ENCODE data around the gene ASB7. TPM values are rescaled to one million over a fixed set of nuclear protein-coding genes. Genes with fewer than 3 reads are reported as not detected.
A peak's percentile ranks its signal among the peaks of the same experiment; 100 is the strongest.
"Not testable (repeated sequence)": the region's sequence is repeated elsewhere in the genome, so short reads cannot be mapped to it uniquely, and the experiment has no call there.

Gene ASB7, protein sequence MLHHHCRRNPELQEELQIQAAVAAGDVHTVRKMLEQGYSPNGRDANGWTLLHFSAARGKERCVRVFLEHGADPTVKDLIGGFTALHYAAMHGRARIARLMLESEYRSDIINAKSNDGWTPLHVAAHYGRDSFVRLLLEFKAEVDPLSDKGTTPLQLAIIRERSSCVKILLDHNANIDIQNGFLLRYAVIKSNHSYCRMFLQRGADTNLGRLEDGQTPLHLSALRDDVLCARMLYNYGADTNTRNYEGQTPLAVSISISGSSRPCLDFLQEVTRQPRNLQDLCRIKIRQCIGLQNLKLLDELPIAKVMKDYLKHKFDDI
- polyA plus RNA-seq (2012; ENCODE audit: insufficient read depth, insufficient read length), result 6.2 TPM

DNA sequence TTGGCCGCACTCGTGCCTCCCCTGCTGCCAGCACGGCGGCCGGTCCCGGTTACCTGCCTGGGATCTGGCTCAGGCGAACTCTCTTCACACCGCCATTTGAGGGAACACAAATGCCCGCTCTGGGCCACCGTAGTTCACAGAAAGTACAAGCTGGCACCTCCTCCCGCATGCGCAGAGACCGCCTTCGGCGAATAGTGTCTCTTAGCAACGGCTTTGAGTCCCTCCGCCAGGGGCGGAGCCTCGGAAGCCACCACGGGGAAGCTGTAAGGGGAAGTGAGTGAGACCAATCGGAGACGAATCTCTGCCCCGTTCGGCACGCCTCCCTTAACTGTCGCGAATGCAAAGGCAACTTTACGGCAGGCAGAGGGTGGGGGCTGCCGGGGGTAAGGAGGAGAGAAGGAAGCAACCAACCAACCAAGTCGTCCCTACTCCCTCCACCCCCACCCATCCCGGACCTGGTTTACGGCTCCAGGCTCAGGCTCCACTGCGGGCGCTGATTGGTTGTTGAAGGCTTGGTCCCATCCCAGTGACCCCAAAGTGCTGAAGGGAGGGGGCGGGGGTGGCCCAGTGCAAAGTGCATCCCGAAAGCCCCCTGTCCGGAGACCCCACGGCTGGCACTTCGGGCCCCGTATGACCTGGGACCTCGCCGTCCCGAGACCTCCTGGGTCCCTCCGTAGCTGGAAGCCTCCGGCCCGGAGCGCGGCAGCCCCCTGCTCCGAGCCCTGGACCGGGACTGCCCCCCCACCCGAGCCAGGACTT, at the start of gene ASB7, which contains the start of gene LINS1:
ASB7 (plus strand) TSS at position 526 of the 759 bp plus-strand sequence. CDS start 9,628 bp downstream, outside the sequence.
LINS1 (minus strand) TSS at position 121 of the 759 bp plus-strand sequence. CDS start 21,342 bp downstream, outside the sequence.
- DNase-seq (ENCODE audit: low read depth, low spot score), result peak; percentile 100
- peak within 1 kb of the TSS; percentile 81 for H3K4me3 ChIP-seq (ENCODE audit: low read length)

DNA sequence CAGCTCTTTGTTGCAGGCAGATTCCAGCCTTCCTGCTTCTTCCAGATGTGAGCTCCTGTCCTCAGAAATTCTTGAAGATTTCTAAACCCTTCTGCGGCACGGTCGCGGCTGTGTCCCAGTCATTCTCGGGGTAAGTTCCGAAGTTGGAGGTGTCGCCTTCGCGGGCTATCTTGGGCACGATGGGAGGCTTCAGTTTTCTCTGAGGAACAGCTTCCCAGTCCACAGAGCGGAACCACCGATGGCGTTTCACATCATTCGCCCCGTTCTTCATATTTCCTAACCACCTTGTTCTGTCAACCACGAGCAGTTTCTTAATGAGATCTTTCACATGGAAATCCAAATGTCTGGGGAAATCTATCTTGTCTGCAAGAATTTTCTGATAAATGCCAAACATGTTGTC, 48.9 kb upstream of the ASB7 start:
- DNase-seq (ENCODE audit: low read depth, low spot score), result no peak
- no peak overlapping the region for H3K4me3 ChIP-seq (ENCODE audit: low read length)

DNA sequence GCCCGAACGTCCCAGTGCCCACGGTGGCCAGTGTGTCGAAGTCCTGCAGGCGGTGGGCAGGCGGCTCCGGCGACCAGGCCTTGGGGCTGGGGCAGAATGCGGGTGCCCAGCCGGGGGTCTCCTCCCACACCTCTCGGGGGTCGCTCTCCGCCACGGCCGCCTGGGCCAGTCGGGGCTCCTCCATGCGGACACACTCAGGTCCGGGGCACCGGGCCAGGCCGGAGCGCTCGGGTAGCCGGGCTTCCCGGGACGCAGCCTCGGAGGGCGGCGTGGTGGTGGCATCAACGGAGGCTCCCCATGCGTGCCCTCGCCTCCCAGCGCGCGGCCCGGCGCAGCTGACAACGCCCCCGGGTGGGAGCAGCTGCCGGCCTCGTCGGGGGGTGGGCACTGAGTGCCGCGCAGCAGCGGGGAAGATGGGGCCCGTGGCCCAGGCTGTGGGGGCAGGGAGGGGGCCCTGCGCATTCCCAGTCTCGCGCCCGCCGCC, 43.6 kb upstream of the ASB7 start:
- DNase-seq (ENCODE audit: low read depth, low spot score), result no peak

DNA sequence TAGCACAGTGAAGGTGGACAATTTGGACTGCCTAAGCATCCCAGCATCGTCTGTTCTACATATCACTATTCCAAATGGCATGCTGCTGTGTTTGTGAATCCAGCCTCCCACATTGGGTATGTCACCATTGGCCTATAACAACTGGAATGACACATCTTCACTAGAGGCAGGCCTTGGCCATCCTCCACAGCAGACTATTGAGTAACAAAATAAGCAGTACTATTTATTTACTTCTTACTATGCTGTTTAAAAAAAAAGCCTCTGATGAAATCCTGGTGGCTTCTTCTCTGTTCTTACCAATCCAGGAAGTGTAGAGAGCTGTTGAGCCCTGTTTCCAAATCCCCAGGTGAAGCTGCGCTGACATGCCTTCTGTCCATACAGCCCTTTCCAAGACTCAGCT, 43.1 kb upstream of the ASB7 start:
- H3K4me3 ChIP-seq (ENCODE audit: low read length), result no peak overlapping the region
- DNase-seq (ENCODE audit: low read depth, low spot score), result no peak

More for the DNA sequence above, 43.6 kb upstream of the ASB7 start:
- H3K4me3 ChIP-seq (ENCODE audit: low read length), result no peak overlapping the region

DNA sequence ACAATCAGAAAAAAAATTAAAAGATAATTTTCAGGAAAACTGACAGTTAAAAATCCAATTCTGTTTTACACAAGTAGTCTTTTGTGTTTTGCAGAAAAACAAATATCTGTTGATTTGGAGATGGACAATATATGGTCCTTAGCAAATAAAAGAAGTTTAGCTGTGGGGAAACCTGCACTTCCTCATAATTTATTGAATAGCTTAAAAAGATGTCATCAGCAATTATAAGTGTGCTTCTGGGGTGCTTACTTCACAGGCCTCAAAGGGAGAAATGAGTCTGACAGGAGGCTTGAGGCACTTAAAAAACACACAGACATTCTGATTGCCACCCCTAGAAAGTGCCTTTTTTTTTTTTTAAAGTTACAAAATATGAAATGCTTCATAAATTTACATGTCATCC, 42.1 kb upstream of the ASB7 start:
- DNase-seq (ENCODE audit: low read depth, low spot score), result no peak
- no peak overlapping the region for H3K4me3 ChIP-seq (ENCODE audit: low read length)

DNA sequence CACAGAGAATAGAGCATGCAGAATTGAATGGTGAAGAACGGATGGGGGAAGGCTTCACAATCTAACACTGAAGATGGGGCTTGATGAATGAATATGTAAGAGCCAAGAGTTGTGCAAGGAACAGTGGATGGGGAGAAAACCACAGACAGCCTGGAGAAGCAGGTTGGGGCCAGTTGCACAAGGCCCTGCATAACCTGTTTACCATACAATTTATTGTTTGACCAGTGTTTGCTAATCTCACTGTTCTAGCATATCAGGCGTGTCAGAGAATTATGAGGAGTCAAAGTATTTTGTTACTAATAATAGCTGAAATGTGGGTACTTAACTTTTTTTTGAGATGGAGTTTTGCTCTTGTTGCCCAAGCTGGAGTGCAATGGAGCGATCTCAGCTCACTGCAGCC, 36.8 kb upstream of the ASB7 start:
- no peak overlapping the region for H3K4me3 ChIP-seq (ENCODE audit: low read length)
- DNase-seq (ENCODE audit: low read depth, low spot score), result no peak

DNA sequence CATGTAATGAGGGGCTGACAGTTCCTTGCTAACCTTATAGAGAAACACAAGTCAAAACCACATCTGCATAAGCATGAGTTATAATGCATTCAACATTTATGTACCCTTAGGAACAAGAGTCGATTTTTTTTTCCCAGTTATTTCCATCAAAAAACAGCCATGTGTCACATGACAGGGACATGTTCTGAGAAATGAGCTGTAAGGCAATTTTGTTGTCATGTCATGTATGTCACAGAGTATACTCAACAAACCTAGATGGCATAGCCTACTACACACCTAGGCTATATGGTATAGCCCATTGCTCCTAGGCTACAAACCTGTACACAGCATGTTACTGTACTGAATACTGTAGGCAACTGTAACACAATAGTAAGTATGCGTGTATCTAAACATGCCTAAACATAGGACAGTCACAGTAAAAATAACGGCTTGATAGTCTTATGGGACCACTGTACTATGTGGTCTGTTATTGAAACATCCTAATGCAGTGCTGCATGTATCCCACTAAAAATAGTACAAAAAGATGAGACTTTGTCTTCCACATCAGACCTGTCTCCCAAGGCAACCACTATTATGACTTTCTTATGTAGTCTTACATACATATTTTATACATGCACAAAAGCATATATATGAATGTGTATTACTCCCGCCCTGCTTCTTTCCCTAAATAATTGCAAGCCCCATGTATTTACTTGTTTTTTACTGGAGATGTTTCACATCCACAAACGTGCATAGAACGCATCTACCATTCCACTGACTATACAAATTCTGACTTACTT, 35.4 kb upstream of the ASB7 start:
- no peak overlapping the region for H3K4me3 ChIP-seq (ENCODE audit: low read length)
- no peak for DNase-seq (ENCODE audit: low read depth, low spot score)

DNA sequence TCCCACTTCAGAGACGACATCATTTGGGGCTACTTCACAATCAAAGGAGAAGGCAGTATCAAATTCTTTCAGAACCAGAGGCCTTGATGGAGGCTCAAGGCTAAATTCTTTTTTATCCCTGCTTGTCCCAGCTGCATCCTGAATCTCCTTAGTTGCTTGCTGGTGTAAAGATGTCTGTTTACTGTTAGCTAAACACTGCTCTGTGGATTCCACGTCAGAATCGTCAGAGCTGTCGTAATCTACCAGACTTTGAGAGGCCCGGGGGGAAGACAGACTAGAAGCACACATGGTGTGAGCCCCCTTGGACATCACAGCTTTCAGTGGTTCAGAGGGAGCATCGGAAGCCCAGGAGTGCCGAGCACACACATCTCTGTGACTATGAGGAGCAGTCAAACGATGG, 33.0 kb upstream of the ASB7 start:
- no peak for DNase-seq (ENCODE audit: low read depth, low spot score)

DNA sequence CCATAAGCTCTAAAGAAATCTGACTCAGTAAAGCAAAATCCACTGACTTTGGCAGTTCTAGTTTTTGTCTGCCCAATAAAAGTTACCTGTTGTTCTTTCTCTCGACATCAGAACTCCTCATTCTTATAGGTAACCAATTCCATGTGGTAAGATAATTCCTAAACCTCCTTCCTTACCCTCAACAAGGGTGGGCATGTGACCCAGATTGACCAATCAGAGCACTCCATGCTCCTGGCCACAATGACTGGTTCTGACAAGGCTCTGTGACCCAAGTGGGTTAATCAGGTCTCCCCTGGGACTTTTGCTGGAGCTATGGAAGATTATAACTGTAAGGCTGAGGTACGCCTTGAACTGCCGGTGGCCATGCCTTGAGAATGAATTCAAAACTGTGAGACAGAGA, 32.1 kb upstream of the ASB7 start:
- no peak overlapping the region for H3K4me3 ChIP-seq (ENCODE audit: low read length)
- no peak for DNase-seq (ENCODE audit: low read depth, low spot score)

More for the DNA sequence above, 33.0 kb upstream of the ASB7 start:
- H3K4me3 ChIP-seq (ENCODE audit: low read length), result no peak overlapping the region

DNA sequence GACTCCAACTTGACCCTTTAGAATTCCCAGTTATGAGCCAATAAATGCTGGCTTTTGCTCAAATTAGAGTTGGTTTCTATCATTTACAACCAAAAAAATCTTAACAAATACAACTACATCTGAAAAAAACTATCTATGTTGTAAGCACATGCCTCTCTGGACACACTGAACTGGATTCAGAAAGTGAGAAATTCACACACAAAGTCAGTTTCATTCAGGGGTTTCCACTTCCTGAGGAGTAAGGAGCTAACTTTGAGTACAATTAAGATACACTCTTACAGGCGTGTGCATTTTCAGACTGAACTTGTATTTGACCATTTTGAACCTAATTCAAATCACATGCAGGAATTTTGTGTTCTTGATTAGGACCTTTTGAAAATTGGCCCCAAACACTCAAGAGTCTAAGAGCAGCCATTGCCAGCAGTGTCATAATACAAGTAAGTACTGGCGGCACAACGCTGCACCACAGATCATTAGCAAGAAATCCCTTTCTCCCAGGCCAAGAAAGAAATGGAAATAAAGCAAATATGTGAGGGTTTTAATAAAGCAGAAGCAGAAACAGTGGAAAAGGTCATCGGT, 31.6 kb upstream of the ASB7 start:
- no peak for DNase-seq (ENCODE audit: low read depth, low spot score)
- H3K4me3 ChIP-seq (ENCODE audit: low read length), result no peak overlapping the region

DNA sequence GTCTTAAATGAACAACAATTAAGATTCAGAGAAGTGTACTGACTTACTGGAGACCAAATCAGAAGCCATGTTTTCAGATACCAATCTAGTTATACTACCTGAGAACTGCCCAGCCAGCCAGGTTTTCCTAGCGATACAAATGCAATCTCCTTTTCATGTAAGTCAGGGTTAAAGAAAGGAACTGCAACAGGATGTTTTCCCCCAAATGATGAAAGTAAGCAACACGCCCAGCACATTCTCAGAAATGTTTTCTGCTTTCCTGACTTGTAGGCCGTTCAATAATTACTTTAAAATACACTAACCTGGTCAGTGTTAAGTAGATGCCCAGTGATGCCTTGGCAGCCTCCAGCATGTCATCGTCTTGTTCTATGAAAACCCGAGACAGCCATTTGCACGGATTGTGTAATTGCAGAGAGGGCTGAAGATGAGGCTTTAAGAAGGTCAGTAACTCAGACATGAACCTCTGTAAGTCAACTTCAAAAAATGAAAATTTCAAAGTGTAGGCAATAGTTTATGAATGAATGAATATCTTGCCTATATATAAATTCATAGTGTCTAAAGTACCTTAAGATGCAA, 30.7 kb upstream of the ASB7 start:
- no peak for DNase-seq (ENCODE audit: low read depth, low spot score)
- H3K4me3 ChIP-seq (ENCODE audit: low read length), result no peak overlapping the region

DNA sequence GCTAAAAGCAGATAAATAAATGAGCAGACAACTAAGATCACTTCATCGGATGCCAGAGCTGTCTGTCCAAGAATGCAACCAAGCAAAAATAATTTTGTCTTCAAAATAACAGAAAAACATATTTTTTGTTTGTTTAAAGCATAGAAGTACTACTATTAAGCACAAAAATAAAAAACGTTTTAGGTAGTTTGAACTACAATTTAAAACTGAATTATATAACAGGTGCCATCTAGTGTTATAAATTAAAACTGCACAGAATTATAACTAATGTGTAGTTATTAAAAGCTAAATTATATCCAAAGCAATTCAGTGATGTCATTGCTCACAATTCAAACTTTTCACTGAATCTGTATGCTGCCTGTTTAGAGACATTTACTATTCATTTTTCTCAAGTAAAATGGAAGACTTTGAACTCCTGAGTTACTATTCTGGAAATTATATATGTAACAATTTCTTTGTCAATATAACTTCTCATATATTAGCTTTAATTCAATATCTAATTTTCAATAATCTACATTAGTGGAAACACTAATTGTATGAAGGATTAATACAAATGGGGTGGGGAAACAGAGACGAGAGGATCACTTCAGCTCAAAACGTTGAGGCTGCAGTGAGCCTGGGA, 29.9 kb upstream of the ASB7 start:
- DNase-seq (ENCODE audit: low read depth, low spot score), result no peak
- no peak overlapping the region for H3K4me3 ChIP-seq (ENCODE audit: low read length)

DNA sequence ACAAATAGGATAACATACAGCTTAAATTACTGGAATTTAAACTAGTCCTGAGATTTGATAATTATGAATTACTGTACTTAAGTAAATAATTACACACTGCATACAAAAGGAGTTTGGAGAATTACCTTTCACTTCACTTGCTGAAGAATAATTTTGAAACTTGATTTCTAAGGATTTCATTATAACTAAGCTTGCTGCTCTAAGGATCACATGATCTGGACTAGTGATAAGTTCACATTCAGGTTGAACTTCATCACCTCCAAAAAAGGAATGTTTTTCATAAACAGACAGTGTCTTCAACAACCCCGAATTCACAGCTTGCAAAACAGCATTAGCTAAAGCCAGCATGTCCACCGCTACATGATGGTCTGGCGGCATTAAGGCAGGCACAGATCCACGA, 28.9 kb upstream of the ASB7 start:
- DNase-seq (ENCODE audit: low read depth, low spot score), result no peak
- H3K4me3 ChIP-seq (ENCODE audit: low read length), result no peak overlapping the region

DNA sequence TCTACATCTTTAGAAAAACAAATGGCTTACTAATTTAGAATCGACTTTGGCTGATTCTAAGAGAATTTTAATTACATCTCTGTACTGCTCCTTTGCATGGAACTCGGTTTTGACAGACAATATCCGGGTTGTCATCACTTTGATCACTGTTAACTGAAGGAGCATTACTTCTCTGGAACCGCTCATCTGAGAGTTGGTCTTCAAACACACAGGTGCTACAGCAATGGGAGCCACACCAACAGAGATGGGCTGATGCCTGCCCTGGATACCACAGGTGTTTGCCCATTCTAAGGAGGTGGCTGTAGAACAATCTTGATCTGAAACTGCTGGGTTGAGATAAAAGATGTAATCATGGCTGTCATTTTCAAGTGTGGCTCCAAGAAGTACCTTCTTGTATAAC, 22.0 kb upstream of the ASB7 start:
- peak; percentile 85 for DNase-seq (ENCODE audit: low read depth, low spot score)
- H3K4me3 ChIP-seq (ENCODE audit: low read length), result no peak overlapping the region; the same call in 1 of the 2 replicates

DNA sequence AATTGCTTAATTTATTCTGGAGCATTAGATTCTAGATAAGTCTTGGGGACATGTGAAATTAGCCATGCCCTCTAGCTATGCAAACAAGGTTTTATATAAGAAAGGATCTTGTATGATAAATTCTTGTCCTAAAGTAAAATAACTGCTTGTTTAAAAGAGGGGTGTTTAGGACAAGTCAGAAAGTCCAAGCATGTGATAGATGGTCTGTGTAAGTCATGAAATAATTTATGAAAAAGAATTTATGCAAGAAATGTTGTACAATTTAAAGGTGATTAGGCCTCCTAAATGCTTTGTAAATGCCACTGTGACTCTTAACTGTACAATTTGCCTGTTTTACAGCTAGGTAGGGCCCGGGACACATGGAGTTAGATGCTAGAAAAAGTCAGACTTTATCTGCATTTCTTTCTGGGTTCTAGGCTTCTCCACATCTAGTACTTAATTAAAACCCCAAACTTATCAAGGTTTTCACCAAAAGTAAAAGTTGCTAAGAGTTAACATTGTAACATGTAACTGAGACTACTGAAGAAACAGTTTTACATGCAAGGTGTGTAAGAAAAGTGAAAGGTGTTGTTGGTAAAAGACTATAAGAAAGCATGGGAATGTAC, 13.6 kb upstream of the ASB7 start:
- peak; percentile 51 for DNase-seq (ENCODE audit: low read depth, low spot score)
- H3K4me3 ChIP-seq (ENCODE audit: low read length), result no peak overlapping the region

DNA sequence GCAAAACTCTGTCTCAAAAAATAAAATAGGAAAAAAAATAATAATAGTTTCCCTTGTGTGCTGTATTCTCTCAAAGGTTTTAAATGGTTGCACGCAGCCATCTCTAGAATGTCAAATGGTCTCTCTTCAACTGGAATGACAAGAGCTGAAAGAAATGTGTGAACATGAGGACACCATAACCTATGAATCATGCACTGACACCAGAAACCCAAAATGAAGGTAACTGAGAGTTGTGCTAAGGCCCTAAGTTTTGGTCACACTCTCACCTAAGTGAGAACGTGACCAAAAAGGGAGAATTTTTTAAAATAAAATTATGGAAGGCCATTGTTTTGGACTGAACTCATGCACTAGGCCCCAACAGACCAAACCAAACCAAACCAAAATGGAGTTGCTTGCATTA, 11.2 kb upstream of the ASB7 start:
- not testable (repeated sequence) for DNase-seq (ENCODE audit: low read depth, low spot score); H3K4me3 ChIP-seq (ENCODE audit: low read length)

DNA sequence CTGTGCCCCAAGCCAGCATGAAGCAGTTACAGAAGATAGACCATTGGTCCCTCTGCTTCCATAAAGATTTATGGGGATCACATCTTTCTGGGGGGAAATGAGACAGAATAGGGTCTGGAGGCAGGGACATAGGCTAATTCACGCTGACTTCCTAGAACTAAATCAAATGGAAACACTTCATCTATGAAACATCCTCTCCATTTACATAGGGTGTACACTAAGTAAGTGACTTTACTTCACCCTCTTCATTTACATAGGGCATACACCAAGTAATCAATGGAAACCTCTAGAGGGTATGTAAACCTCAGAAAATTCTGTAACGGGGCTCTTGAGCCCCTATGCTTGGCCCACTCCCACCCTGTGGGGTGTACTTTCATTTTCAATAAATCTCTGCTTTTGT, 10.6 kb upstream of the ASB7 start:
- no peak overlapping the region for H3K4me3 ChIP-seq (ENCODE audit: low read length)
- DNase-seq (ENCODE audit: low read depth, low spot score), result no peak

DNA sequence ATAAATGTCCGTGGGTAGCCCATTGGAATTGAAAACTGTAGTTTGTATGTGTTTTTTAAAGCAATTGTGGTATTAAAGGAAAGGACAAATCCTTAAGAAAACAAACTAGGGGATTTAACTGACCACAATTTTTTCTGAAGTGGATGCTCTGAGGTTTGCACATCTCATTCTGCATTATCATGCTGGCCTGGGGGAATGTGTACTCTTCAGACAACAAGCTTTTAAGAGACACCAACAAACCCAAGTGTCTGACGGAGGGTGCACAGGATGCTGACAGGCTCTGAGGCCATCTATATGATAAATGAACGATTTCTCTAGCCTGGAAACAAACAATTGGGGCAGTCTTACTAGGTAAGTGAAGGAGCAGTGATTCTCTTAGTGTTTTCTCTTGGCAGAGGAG, 9.5 kb upstream of the ASB7 start:
- DNase-seq (ENCODE audit: low read depth, low spot score), result no peak
- no peak overlapping the region for H3K4me3 ChIP-seq (ENCODE audit: low read length)
